NCI-H345 treated with DMSO at 0.1 percent for 48 hours (cell line): ENCODE results near the gene HJURP.

Experiments used
- DNase-seq: peaks from one replicate; lab custom pipeline; 2025; ENCODE audit not compliant: unreplicated experiment; lab: John Stamatoyannopoulos, UW

The HJURP gene

DNA sequence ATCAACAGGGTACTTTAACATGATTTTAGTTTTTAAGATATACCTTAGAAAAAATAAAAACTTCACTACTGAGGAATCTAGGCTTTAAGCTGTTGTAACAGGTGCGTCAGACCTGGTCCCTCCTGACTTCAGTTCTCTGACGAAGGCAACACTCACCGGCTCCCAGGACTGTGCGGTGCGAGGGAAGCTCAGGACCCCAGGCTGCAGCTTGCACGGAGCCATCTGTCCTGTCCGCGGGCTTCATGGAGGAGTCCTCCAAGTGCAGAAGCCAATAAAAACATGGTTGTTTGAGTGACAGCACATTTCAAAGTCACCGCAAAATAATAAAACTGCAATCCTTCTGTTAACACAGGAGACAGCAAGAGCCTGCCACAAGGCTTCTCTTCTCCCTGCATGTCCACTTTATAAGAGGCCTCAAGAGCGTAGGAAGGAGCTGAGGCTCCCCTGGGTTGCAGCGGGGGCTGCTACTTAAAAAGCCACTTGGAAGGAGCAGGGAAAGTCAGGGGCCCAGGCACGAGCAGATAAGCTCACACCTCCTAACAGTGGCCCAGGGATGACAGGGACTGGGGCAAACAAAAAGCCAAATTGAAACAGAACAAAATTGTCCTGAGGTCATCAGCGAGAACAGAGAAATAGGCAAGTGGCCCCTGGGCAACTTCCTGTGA, 4.6 kb downstream of the HJURP start:
- DNase-seq, result no peak

DNA sequence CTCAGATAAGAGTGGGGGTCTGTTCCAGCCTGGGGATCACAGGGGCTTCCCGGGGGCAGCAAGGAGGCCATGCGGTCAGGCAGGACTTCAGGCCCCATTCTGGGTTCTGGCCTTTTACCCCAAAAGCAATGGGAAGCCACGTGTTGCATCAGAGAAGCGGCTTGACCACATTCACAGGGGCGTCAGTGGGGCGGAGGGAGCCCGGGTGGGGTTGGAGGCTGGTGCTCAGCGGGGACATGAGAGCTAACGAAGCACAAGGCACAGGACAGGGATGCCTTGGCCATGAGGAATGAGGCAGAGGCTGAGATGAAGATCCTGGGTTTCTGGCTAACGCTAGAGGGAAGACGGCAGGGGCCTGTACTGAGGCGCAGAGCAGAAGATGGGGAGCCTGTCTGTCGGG, 6.1 kb downstream of the HJURP start:
- no peak for DNase-seq

DNA sequence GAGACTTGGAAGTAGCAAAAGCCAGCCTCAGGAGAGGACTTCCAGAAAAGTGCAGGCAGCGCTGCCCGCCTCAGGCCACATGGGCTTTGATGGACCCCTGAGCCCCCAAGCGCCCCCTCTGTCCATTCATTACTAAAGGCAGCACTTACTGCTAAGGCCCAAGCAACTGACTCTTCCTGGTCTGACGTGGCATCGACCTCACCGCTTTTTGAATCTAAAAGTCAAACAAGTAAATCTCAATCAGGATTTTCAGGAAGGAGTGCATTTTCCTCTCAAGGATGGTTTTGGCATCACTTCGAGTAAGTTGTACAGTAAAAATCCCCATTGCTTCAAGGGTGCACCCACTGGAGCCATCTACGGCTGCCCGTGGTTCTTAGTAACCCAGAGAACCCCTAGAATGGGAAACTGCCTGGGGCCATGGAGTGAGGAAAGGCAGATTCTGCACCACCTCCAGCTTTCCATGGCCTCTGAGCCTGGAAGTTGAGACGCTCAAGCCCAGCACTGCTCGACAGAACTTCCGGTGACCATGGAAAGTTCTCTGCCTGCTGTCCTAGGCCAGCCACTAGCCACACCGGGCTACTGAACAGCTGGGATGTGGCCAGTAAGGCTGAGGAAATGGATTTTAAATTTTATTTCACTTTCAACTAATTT, 7.0 kb downstream of the HJURP start:
- DNase-seq, result no peak

DNA sequence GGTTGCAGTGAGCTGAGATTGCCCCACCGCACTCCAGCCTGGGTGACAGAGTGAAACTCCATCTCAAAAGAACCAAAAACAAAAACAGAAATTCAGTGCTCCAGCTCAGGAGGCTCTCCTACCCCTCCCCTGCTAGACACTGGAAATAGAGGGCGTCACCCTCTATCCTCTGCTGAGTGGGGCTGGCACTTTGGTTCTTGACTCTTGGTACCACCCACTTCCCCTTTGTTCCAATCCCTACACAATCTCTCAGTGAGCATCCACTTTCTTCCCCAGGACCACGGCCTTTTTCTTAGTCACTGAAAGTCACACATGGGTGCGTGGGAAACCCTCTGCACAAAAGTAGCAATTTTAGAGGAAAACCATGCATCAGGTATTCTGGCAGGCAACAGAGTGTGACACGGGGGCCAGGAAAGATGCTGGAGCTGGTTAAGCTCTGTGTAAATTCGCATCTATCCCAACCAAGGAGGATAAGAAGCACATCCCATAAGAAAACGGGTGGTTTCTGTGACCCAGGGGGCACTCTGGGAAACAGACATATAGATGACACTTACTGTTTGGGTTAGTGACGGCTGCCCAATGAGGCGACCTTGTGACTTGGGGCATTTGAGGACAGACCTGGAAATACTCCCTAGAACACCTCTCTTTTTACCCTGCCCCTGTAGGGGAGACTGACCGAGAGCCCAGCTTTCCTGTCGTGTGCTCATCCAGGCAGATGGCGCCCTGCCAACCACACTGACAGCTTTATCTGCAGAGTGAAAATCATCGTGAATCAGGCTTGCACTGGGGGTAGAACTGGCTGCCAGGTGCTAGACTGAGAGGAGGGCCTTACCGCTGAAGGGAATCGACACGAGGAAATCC, 7.7 kb downstream of the HJURP start:
- no peak for DNase-seq

DNA sequence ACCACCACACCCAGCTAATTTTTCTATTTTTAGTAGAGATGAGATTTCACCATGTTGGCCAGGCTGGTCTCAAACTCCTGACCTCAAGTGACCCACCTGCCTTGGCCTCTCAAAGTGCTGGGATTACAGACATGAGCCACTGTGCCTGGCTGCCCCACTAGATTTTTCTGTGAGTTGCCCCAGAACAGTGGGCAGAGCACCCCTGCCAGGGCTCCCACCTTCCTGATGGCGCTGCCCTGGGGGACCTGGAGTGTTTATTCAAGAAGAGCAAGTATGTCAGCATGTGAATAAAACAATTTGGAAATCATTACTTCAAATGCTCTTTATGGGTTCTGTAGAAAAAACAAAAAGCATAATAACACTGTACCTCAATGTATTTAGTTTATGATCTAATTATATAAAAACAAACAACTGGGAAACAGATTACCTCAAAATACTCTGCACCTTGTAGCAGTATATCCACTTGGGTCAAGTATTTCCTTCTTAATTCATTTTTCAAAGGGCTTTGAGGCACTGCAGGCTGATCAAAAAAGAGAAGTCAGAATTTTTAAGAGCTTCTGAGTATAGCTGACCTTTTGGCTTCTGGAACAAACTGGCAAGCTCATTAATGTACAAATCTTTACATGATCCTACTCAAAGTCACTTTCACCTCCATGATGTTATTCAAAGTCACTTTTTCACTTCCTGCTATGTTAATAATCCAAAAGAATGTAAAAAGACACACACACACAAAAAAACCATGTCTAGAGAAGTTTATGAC, 8.9 kb downstream of the HJURP start:
- no peak for DNase-seq

DNA sequence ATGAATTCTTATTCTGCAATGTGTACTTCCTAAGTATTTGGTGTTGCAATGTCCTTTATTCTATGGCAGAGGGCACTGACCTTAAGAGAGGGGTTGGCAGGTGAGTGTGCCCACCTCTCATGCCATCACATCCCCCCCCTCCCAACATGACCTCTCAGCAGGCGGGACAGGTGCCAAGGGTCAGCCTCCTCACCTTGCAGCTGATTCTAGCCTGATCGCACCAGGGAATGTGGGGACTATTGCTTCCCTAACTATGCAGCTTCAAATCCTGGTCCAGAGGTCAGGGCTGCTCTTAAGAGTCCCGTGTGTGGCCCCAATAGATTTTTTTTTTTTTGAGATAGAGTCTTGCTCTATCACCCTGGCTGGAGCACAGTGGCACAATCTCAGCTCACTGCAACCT, 9.5 kb downstream of the HJURP start:
- no peak for DNase-seq

DNA sequence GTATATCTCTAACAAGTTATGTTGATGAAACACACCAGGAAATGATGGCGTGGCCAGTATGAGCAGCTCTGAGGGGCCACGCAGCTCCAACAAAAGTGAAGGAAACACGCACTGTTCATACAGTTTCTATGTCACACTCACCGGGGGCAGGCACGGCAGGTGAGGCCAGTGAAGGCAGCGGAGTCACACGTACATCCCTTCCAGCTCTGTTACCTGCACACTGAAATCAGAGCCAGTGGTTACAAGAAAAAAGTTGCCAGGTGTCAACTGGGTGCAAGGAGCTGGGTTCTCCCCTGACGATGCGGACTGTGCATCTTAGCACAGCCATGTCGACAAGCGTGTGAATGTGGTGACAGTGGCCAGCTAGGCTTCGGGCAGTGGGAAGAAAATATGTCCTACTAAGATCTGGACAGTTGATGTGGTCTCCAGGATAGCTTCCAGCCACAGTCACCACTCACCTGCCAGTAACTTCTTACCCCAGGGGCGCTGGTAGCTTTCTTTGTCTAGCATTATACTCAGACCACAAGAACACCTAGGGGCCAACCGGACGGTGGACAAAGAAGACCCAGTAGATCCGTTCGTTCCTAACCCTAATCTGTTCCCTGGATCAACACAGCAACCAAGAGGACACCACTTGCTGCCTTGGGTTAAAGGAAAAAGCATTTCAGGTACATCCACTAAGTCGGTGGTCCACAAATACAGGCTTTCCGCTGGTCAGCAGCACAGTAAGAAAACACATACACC, 10.1 kb downstream of the HJURP start:
- DNase-seq, result no peak

DNA sequence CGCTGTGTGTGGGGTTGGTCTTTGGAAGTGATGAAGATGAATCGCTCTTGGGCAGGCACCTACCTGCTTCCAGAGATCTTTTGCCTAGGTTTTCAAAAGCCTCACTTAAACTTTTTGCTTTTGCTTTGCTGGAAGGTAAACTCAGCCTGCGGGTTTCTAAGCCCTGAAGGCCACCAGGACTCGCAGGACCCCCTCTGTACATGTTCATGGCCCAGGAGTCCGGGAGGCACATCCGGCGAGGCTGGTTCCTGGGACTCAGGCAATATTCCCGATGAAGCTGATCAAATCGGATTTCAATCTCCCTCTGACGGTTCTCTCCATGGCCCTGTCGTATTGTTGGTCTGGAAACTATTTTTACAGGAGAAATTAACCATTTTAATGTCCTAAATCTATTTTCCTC, 13.2 kb downstream of the HJURP start:
- no peak for DNase-seq

DNA sequence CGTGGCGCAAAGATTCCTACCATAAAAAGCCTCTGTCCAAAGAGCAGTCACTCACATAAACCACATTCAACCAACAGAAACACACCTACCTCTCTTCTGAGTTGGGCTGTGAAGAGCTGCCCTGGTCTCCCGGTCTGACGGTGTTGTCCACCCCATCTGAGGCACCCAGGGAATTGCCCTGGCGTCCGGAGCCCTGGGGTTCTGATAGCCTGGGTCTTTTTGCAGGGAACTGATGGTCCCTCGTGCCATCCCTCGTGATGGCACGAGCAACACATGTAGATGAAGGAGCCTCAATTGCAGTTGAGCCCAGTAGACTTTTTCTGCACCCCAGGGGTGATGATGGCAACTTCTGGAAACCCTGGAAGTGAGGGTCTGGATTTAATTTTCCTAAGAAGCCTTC, 13.8 kb downstream of the HJURP start:
- DNase-seq, result no peak

DNA sequence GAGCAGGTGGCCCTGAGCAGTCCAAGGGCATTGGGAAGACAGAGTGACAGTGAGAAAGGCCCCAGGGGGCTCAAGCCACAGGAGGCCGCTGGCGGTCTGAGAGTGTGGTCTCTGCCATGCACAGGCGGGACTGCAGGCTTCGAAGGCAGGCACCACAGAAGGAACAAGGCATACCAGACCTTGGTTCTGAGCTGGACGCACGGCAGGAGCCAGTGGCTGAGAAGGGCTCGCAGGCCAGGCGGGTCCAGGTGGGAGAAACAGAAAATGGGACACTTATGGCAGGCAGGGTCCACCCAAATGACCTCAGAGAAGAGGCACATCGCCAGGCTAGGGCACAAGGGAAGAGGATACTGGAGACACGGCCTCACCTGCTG, 14.9 kb downstream of the HJURP start:
- no peak for DNase-seq

DNA sequence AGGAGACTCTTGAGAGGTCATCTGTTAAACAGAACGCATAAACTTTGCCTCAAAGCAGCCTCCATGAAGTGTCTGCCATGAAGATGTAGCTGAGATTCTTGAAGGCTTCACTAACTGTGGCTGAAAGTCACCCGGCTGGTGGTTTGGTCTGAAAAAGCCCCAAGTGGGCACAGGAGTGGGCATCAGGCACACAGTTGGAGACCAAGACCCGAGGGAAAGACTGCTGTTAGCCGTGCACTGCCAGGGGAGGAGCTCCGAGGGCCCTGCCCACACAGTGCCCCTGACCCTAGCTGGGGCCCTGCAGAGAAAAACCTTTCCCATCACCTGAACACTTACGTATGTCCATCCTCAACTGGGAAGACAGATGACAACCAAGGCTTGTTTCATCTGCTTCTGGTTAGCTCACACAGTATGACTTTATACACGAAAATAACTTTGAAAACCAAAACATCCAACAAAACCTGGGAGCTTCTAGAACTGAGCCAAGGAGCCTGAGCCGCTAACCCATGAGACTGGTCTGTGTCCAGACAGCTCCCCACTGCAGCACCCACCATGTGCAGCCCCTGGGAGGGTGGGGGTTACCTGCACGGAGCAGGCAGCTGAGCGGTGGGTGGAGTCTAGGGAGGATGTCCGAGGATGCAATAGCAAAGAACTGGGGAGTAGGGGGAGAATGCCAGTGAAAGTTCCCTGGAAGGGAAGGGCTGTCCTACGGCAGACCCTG, 15.4 kb downstream of the HJURP start:
- DNase-seq, result no peak

DNA sequence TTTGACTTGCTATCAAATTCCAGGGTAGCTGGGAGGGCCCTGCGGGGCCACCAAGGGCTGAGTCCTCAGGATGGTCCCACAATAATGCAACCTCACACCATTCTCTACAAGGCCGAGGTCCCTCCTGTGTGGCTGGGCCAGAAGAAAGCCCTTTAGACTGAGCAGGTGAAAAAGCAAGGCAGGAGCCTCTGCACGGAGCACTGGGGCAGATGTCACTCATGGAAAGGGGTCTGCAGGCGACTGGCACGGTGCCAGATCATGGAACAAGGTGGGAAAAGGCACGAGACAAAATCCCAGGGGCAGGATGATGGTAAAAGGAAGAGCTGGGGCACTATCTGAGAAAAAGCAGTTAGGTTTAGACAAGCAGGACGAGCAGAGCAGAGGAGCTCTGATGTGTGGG, 16.1 kb downstream of the HJURP start:
- no peak for DNase-seq

DNA sequence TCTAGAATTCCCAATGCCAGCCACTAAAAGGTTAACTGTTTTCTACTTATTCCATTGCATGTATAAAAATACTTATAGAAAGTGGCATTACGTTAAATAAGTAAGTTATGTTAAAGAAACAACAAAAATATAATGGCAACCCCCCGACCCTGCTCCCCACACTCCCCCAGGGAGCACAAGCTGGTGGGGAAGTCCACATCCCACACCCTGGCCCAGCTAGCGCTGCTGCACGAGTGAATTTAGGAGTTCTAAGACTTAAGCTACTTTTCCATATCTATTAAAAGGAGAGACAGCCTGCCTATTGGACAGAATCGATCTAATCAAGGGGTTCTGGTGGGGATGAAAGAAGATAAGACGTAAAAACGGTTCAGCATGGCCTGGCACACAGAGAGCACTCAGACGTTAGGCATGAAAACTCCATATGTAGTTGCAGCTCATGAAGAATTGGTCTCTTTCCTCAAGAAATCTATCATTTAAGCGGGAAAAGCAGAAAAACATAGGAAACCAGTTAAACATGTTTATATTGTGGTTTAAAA, 16.6 kb downstream of the HJURP start:
- no peak for DNase-seq

DNA sequence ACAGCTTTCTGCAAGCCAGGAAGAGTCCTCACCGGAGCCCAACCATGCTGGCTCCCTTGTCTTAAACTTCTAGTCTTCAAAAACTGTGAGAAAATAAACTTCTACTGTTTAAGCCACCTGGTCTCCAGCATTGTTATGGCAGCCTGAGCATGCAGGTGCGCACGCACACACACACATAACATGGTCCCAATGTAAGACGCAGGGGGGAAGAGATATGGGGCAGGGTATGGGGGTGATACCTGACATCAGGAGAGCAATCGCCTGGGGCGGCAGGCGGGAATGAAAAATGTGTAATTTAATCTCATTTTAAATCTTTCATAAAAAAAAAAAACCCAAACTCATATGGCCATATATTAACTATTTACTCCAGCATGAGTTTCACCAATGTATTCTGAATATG, 18.0 kb downstream of the HJURP start:
- DNase-seq, result no peak

DNA sequence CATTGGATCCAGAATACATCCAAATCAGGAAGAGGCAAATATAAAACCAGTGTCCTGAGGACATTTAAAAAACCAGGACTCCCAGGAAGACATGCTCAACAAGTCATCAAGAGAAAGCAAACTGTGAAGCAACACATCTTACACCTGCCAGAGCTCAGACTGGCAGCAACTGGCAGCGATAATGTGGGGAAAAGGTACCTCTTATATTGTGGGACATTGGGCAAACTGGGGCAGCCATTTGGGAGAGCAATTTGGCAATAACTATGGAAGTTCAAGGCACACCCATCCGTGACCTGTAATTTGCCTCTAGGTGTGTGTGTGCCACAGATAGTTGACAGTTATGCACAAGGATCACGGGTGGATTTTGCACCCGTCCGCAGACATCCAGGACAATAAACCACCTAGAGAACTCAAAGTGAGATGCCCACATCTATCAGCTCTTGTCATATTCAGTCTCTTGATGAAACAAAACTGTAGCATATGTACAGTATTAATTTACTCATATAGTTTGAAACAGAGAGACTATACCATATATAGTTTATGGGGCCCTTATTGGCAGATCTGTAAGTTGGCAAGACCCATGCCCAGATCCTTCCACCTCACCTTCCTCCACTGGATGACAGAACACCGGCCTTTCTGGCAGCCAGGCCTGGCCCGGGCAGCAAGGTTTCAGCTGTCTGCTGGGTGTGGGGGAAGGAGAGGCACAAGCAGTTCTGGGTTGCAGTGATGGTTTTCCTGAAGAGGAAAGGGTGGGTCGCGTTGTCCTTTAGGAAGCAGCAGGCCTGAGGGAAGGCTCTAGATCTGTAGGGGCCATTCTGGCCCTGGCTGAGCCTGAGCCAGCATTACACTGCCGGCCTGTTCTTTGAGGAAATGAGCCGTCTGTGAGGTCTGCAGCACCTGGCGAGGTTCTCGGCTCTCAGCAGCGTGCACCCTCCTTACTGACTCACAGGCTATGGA, 18.8 kb downstream of the HJURP start:
- DNase-seq, result no peak

DNA sequence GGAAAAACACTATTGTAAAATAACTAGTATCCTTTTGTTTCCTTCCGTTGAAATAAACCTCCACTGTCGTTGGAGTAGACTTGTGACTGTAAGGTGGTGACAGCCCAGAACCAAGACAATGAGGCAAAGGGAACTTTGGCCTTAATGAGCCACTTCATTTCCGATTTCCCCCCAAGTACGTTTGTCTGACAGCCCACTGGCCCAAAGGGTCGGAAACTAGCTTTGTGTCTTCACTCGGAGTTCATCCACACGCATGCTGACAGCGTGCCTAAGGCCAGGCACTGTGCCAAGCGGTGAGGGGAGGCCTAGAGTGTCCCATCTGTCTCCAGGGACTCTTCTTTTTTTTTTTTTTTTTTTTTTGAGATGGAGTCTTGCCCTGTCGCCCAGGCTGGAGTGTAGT, 21.0 kb downstream of the HJURP start:
- DNase-seq, result peak; percentile 26

DNA sequence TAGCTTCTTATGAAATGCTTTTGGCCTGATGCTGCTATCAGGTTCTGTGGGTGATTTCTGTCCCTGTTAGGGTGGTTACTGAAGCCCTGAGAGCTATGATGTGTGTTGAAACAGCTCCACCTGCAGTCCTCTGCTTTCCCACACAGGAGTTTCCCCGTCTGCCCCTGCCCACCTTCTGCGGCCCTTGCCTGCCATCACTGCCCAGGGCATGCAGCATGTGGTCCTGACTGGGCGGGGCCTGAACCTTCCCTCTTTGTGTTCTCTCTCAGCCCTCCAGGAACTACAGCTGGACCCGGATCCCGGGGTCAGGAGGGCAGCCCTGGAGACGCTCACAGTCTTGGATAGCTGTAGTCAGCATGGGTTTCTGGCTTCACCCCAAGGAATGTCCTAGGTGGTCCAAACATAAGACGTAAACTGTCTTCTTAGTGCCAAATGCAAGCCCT, 21.4 kb downstream of the HJURP start:
- peak; percentile 14 for DNase-seq

DNA sequence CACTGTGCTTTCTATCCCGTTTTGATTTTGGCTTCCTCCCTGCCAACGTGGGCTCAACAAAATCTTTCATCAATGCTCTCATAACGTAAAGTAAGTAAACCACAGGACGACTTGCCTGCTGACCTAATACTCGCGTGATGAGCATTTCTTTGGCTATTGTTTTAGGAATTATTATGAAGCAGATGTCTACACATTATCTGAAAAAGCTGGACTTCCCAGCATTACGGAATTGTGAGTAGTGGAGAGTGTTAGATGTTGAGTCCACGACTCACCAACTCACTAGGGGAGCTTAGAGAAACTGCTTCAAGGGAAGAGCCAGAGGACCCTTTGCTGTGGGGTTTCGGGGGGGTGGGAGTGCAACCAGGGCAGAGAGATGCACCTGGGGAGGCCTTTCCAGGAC, 21.9 kb downstream of the HJURP start:
- no peak for DNase-seq

DNA sequence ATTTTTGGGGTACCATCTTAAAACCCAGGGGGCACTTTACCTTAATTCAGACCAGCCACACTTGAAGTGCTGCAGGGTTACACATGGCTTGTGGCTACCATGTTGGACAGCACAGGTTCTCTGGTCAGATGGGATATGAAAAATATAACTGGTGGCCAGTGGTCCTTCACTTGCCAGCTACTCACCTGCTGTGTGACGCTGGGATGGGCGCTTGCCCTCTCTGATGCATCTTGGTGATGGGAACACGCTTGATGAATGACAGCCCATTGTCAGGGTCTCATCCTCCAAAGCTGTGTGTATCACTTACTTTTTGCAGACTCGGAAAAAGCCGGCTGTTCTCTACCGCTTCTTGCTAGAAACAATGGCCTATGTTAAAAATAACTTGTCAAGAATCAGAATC, 22.5 kb downstream of the HJURP start:
- DNase-seq, result no peak
